Fibroblast of the aortic adventitia (primary cell): ENCODE results near the gene ADCY2. TPM values are rescaled to one million over a fixed set of nuclear protein-coding genes. Genes with fewer than 3 reads are reported as not detected.

Source experiments
- DNase-seq: peaks from one replicate; pipeline ENCODE4 v3.0.0-alpha.2; 2010; ENCODE audit warnings: low read depth
- H3K4me3 ChIP-seq: 2 replicates; pipeline ENCODE4 v1.5.1; 2011; ENCODE audit warnings: low read depth, mild to moderate bottlenecking, control low read depth, low read length, moderate library complexity
- total RNA-seq: library from RNA; depleted of rRNA; stranded (reverse); fragments of >200 nt; gene quantifications from 2 replicates; pipeline ENCODE4 v1.2.3, GENCODE V29; 2012; ENCODE audit warnings: low replicate concordance
- TF ChIP-seq, protein P1 (sequence below): IDR thresholded peaks from 2 replicates; pipeline ENCODE4 v1.5.1; 2011; ENCODE audit warnings: mild to moderate bottlenecking, low read length, control low read depth, inconsistent platforms; ENCODE audit not compliant: insufficient read depth

The ADCY2 gene
- total RNA-seq, 1 donor: 0.09 TPM

DNA sequence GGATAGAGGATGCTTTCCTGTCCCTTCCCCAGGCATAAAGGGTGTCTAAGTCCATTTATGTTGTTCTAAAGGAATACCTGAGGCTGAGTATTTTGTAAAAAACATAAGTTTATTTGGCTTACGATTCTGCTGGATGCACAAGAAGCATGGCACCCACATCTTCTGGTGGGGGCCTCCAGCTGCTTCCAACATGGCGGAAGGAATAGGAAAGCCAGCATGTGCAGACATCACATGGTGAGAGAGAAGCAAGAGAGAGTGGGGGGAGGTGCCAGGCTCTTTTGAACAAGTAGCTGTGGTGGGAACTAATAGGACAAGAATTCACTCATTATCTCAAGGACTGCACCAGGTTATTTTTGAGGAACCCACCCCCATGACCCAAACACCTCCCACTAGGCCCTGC lies 77.2 kb downstream of the ADCY2 start:
- TF ChIP-seq, protein P1, sequence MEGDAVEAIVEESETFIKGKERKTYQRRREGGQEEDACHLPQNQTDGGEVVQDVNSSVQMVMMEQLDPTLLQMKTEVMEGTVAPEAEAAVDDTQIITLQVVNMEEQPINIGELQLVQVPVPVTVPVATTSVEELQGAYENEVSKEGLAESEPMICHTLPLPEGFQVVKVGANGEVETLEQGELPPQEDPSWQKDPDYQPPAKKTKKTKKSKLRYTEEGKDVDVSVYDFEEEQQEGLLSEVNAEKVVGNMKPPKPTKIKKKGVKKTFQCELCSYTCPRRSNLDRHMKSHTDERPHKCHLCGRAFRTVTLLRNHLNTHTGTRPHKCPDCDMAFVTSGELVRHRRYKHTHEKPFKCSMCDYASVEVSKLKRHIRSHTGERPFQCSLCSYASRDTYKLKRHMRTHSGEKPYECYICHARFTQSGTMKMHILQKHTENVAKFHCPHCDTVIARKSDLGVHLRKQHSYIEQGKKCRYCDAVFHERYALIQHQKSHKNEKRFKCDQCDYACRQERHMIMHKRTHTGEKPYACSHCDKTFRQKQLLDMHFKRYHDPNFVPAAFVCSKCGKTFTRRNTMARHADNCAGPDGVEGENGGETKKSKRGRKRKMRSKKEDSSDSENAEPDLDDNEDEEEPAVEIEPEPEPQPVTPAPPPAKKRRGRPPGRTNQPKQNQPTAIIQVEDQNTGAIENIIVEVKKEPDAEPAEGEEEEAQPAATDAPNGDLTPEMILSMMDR: no peak

DNA sequence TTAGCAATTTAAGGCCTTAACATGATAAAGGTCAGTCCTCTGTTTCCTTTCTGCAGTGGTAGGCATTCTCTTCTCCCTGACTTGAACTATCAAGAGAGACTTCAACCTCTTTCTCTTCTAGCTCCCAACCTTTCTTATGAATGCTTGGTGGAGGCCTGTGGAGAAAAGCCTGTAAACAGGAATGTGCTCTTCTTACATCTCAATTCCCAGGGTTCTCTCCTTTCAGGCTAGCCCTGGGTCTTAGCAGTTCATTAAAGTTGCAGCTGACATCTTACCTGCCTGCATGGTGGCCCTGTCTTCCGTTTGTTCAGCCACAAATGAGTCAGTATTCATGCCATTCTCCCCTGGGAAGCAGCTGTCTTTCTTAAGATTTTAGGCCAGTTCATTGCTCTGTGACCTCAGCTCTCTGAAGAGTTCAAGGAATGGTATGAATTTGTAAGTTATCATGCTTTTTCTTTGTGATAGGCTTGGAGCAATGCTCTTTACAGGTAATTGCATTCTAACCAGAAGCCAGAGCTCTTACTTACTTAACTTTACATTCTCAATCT lies 77.8 kb downstream of the ADCY2 start:
- TF ChIP-seq, protein P1: no peak
- no peak overlapping the region for H3K4me3 ChIP-seq
- DNase-seq: no peak

More for the DNA sequence above, 77.2 kb downstream of the ADCY2 start:
- no peak for DNase-seq
- no peak overlapping the region for H3K4me3 ChIP-seq

DNA sequence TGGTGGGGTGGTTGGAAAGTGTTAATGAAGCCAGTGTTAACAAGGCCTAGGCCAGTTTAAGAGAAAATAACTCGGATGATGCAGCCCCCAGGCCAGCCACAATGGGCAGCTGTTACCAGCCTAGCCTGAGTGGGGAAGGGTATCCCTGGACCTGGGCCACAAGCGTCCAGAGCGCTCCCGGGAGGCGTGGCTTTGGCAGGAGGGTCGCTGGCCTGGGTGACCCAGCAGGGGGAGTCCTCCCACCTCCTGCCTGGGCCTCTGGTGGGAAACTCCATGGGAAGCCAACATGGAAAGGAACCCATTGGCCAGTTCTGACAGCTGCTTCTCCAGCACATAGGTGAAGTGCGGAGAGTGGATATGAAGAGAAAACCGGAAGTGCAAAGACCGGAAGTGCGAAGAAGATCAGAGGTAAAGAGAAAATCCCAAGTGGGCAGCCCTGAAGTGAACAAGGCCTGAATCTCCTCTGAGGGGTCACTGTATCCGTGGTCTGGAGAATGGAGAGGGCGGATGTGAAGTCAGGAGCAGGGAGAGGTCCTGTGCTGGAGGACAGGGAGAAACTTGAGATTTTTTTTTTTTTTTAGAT lies 79.0 kb downstream of the ADCY2 start:
- H3K4me3 ChIP-seq: no peak overlapping the region
- DNase-seq: no peak
- TF ChIP-seq, protein P1: no peak

DNA sequence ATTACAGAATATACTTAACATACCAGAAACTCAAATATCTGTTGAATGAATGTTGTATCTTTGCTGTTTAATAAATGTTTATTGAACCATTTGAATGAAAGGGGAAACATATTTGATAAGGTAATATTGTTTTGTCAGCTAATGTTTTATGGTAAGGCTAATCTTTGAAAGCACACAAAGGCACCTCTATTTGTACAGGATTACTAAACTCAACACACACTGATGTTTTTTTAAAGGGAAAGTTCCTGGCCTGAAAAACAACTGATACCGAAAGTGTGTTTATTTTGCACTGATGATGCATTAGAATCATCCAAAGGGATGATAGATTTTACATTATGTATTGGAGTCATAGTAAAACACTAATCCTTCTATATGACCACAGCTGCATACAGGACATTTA lies 82.5 kb downstream of the ADCY2 start:
- TF ChIP-seq, protein P1: no peak
- H3K4me3 ChIP-seq: no peak overlapping the region
- no peak for DNase-seq

DNA sequence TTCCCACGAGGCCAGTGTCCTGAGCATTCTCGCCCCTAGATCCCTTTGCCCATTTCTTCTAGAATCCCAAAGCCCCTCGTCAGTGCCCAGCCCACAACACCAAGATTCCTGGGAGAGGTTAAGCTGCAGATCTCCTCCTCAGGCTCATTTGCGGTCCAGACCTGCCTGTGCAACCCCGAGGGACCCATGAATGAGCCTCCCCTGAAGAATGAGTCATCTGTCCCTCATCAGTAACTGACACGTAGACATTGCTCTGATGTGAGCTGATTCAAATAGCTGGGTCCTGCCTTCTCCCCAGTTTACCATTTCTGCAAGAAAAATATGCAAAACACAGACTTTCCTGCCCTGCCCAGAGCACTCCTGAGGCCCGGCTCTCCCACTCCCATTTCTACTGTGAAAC lies 92.8 kb downstream of the ADCY2 start:
- no peak for DNase-seq
- TF ChIP-seq, protein P1: no peak
- no peak overlapping the region for H3K4me3 ChIP-seq

DNA sequence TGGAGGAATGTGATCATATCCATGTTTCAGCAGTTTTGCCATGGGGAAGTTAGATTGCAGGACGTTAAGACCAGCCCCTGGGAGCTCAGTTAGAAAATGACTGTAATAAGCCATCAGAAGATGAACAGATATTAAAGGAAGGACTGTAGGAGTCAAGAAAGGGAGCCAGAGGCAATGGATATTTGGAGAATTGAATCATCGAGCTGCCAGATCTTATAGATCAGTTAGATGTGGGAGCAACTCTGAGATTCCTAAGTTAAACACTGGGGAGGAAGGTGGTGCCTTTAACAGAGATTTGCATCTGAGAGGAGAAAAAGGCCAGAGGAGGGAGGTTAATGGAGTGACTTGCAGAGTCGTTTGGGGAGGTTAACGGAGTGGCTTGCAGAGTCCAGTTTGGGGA lies 96.4 kb downstream of the ADCY2 start:
- TF ChIP-seq, protein P1: no peak
- DNase-seq: no peak

DNA sequence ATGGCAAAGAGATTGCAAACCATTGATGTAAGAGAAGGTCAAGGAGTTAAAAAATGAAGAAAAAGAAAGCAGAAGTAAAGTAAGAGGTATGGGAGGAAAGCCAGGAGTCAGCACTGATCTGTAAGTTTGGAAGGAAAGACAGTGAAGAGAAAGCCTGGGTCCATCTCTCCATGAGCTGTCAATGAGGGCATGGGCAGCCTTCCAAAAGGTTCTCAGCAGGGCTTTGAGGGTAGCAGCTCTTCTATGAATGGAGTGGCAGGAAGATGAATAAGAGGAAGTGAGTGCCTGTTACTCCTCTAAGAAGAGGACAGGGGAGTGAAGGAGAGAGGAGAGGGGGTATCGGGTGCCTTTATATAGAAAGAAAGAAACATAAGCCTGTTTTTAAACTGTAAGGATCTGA lies 97.1 kb downstream of the ADCY2 start:
- H3K4me3 ChIP-seq: no peak overlapping the region
- TF ChIP-seq, protein P1: no peak
- DNase-seq: no peak

More for the DNA sequence above, 96.4 kb downstream of the ADCY2 start:
- no peak overlapping the region for H3K4me3 ChIP-seq
